HUDEP-2 (cell line): ENCODE data around the gene ST6GALNAC2.

ENCODE experiments used
- DNase-seq, 76 experiments: peaks; one replicate each; lab custom pipeline; 2025; ENCODE audit not compliant: unreplicated experiment in 76 of 76; lab: John Stamatoyannopoulos, UW

ST6GALNAC2 gene

GRCh38 chr17:76558198-76559095 lies 27.2 kb downstream of the ST6GALNAC2 start:
- peak in 20 of 76 experiments; percentile 13 to 65 (median 35) for DNase-seq

- DNase-seq = peak in 75 of 76 experiments; percentile 58 to 97 (median 91)
Observed at GRCh38 chr17:76557368-76558197, 28.1 kb downstream of the ST6GALNAC2 start.

GRCh38 chr17:76556765-76557367 lies 28.8 kb downstream of the ST6GALNAC2 start:
- DNase-seq = peak in 27 of 76 experiments; percentile 5 to 81 (median 25)

- DNase-seq = no peak
Observed at GRCh38 chr17:76554131-76554530, 31.5 kb downstream of the ST6GALNAC2 start.

- DNase-seq = no peak
Observed at GRCh38 chr17:76553178-76553908, 32.3 kb downstream of the ST6GALNAC2 start.

- no peak for DNase-seq
Observed at GRCh38 chr17:76551685-76552084, 34.0 kb downstream of the ST6GALNAC2 start.

- DNase-seq = no peak
Observed at GRCh38 chr17:76550712-76551615, 34.7 kb downstream of the ST6GALNAC2 start.

- no peak for DNase-seq
Observed at GRCh38 chr17:76549539-76549938, 36.1 kb downstream of the ST6GALNAC2 start.

- DNase-seq = no peak
Observed at GRCh38 chr17:76549215-76549518, 36.5 kb downstream of the ST6GALNAC2 start.

- no peak for DNase-seq
Observed at GRCh38 chr17:76548378-76549214, 37.1 kb downstream of the ST6GALNAC2 start.

- no peak for DNase-seq
Observed at GRCh38 chr17:76547642-76548202, 37.9 kb downstream of the ST6GALNAC2 start.

- DNase-seq = peak in 50 of 76 experiments; percentile 3 to 72 (median 45)
Observed at GRCh38 chr17:76547183-76547641, 38.4 kb downstream of the ST6GALNAC2 start.

GRCh38 chr17:76546556-76547182 lies 39.0 kb downstream of the ST6GALNAC2 start:
- DNase-seq = no peak

GRCh38 chr17:76545918-76546555 lies 39.6 kb downstream of the ST6GALNAC2 start:
- no peak for DNase-seq

- DNase-seq = no peak
Observed at GRCh38 chr17:76544546-76545365, 40.9 kb downstream of the ST6GALNAC2 start.

- no peak for DNase-seq
Observed at GRCh38 chr17:76543826-76544545, 41.7 kb downstream of the ST6GALNAC2 start.
